H1 (cell line): ENCODE data around the gene TBCA. TPM values are rescaled to one million over a fixed set of nuclear protein-coding genes. Genes with fewer than 3 reads are reported as not detected.

Source experiments
- CTCF ChIA-PET: fragments of 300-600 bp; sonication (Branson Sonifier 250); formaldehyde crosslinking; loops from one replicate; lab custom pipeline; 2021; ENCODE audit not compliant: partially characterized antibody; lab: Charles Lee
- POLR2A ChIA-PET: fragments of 300-600 bp; sonication (Branson Sonifier 250); formaldehyde crosslinking; loops from one replicate; lab custom pipeline; 2021; ENCODE audit warnings: inconsistent platforms; ENCODE audit not compliant: partially characterized antibody; lab: Charles Lee
- DNase-seq, 2 experiments: peaks; one replicate each; pipeline versions ENCODE4 v3.0.0 to v3.0.0-alpha.2; 2010 to 2022; ENCODE audit warnings: low spot score in 2 of 2, low read depth in 1 of 2, mixed read lengths in 1 of 2
- FAIRE-seq: peaks from 2 replicates; lab custom pipeline; 2011; peaks lifted over from hg19 to GRCh38; lab: Jason Lieb, UNC
- H2AFZ ChIP-seq: 2 replicates; pipeline ENCODE4 v1.8.1; 2012; ENCODE audit warnings: low read length, inconsistent platforms
- H2AK5ac ChIP-seq: 2 replicates; pipeline ENCODE4 v1.6.1; 2013; ENCODE audit warnings: low read depth, low read length
- H2BK120ac ChIP-seq: replicated peaks from 2 replicates; pipeline ENCODE3; 2013; ENCODE audit warnings: low read depth, low read length, inconsistent platforms
- H2BK12ac ChIP-seq: 2 replicates; pipeline ENCODE4 v1.6.1; 2013; ENCODE audit warnings: low read depth, low read length
- H2BK15ac ChIP-seq: 2 replicates; pipeline ENCODE4 v1.6.1; 2013; ENCODE audit warnings: low read length
- H2BK20ac ChIP-seq: 2 replicates; pipeline ENCODE4 v1.6.1; 2013; ENCODE audit warnings: low read length
- H2BK5ac ChIP-seq: 2 replicates; pipeline ENCODE4 v1.6.1; 2013; ENCODE audit warnings: low read depth, low read length
- H3K14ac ChIP-seq: 2 replicates; pipeline ENCODE4 v1.6.1; 2013; ENCODE audit warnings: inconsistent platforms; ENCODE audit not compliant: insufficient read length
- H3K18ac ChIP-seq: 2 replicates; pipeline ENCODE4 v1.6.1; 2013; ENCODE audit warnings: low read length; ENCODE audit errors: extremely low read depth
- H3K23ac ChIP-seq: 2 replicates; pipeline ENCODE4 v1.6.1; 2013; ENCODE audit warnings: inconsistent platforms; ENCODE audit not compliant: insufficient read length
- H3K23me2 ChIP-seq: 2 replicates; pipeline ENCODE4 v1.6.1; 2013; ENCODE audit warnings: low read depth, low read length
- H3K27ac ChIP-seq: 2 replicates; pipeline ENCODE4 v1.6.1; 2011; ENCODE audit warnings: low read depth, low read length, inconsistent platforms
- H3K27me3 ChIP-seq, 4 experiments: replicated peaks in 1 of 4; 1 replicate in 1 of 4; 2 replicates in 3 of 4; pipeline versions ENCODE4 v1.6.1 to v1.8.1; 2011 to 2013; ENCODE audit warnings: low read length in 3 of 4, mild to moderate bottlenecking in 3 of 4, inconsistent platforms in 2 of 4, mixed read lengths in 2 of 4, moderate library complexity in 1 of 4; ENCODE audit not compliant: control insufficient read depth in 3 of 4, insufficient read depth in 3 of 4; ENCODE audit errors: extremely low read depth in 1 of 4
- H3K36me3 ChIP-seq, 4 experiments: 2 replicates each; pipeline versions ENCODE4 v1.6.1 to v1.8.1; 2011 to 2013; ENCODE audit warnings: mild to moderate bottlenecking in 4 of 4, low read length in 3 of 4, moderate library complexity in 2 of 4, control low read depth in 1 of 4, inconsistent platforms in 1 of 4; ENCODE audit not compliant: insufficient read depth in 4 of 4, control insufficient read depth in 2 of 4
- H3K4ac ChIP-seq: replicated peaks from 2 replicates; pipeline ENCODE3; 2013; ENCODE audit warnings: low read length, low read depth, mixed read lengths, inconsistent platforms; ENCODE audit not compliant: insufficient read length
- H3K4me1 ChIP-seq, 4 experiments: replicated peaks in 1 of 4; 1 replicate in 1 of 4; 2 replicates in 3 of 4; pipeline versions ENCODE4 v1.6.1 to v1.8.1; 2011 to 2013; ENCODE audit warnings: low read length in 3 of 4, inconsistent platforms in 2 of 4, mixed read lengths in 1 of 4; ENCODE audit not compliant: insufficient read depth in 4 of 4, control insufficient read depth in 3 of 4
- H3K4me2 ChIP-seq, 2 experiments: 2 replicates each; pipeline versions ENCODE4 v1.6.1 to v1.8.1; 2011 to 2013; ENCODE audit warnings: low read depth in 2 of 2, low read length in 2 of 2, control low read depth in 1 of 2, inconsistent platforms in 1 of 2, mild to moderate bottlenecking in 1 of 2; ENCODE audit not compliant: insufficient read depth in 1 of 2
- H3K4me3 ChIP-seq, 4 experiments: fragments of 200-600, 300-600 bp in 1 of 4; sonication (generic), shearing (Covaris generic), sonication (Bioruptor Twin) in 1 of 4; 2 replicates each; pipeline versions ENCODE4 v1.5.1 to v1.8.1; 2011 to 2016; ENCODE audit warnings: low read length in 4 of 4, low read depth in 3 of 4, control low read depth in 2 of 4, inconsistent platforms in 2 of 4, mild to moderate bottlenecking in 2 of 4, mixed read lengths in 1 of 4, moderate library complexity in 1 of 4; ENCODE audit not compliant: insufficient read depth in 2 of 4; ENCODE audit errors: extremely low read depth in 1 of 4
- H3K56ac ChIP-seq: replicated peaks from 2 replicates; pipeline ENCODE3; 2013; ENCODE audit warnings: low read depth, mild to moderate bottlenecking, mixed read lengths, low read length, inconsistent platforms; ENCODE audit not compliant: insufficient read length
- H3K79me1 ChIP-seq: 2 replicates; pipeline ENCODE4 v1.6.1; 2013; ENCODE audit warnings: low read depth, low read length, control low read depth
- H3K79me2 ChIP-seq, 2 experiments: 2 replicates each; pipeline versions ENCODE4 v1.6.1 to v1.8.1; 2012 to 2013; ENCODE audit warnings: low read length in 2 of 2, mild to moderate bottlenecking in 2 of 2, inconsistent platforms in 1 of 2; ENCODE audit not compliant: insufficient read depth in 2 of 2, control insufficient read depth in 1 of 2
- H3K9ac ChIP-seq, 4 experiments: replicated peaks in 1 of 4; 1 replicate in 1 of 4; 2 replicates in 3 of 4; pipeline versions ENCODE4 v1.6.1 to v1.8.1; 2011 to 2013; ENCODE audit warnings: low read depth in 3 of 4, low read length in 3 of 4, control low read depth in 2 of 4, mild to moderate bottlenecking in 2 of 4, moderate library complexity in 2 of 4, inconsistent platforms in 1 of 4; ENCODE audit errors: extremely low read depth in 1 of 4
- H3K9me3 ChIP-seq, 2 experiments: 2 replicates each; pipeline versions ENCODE4 v1.6.1 to v1.8.1; 2012 to 2013; ENCODE audit warnings: mild to moderate bottlenecking in 2 of 2, moderate library complexity in 2 of 2, control low read depth in 1 of 2, inconsistent platforms in 1 of 2, low read depth in 1 of 2, low read length in 1 of 2, mixed read lengths in 1 of 2; ENCODE audit not compliant: insufficient read depth in 2 of 2
- H4K20me1 ChIP-seq, 2 experiments: replicated peaks in 1 of 2; 2 replicates each; pipeline versions ENCODE3 to v1.8.1; 2011 to 2013; ENCODE audit warnings: inconsistent platforms in 2 of 2, low read length in 2 of 2, mild to moderate bottlenecking in 1 of 2; ENCODE audit not compliant: insufficient read depth in 2 of 2, control insufficient read depth in 1 of 2
- H4K5ac ChIP-seq: 2 replicates; pipeline ENCODE4 v1.6.1; 2013; ENCODE audit warnings: low read length, low read depth, mixed read lengths, inconsistent platforms; ENCODE audit not compliant: insufficient read length
- H4K8ac ChIP-seq: 2 replicates; pipeline ENCODE4 v1.8.0; 2013; ENCODE audit warnings: mild to moderate bottlenecking, moderate library complexity, low read length, inconsistent platforms; ENCODE audit not compliant: insufficient read depth; ENCODE audit errors: extremely low read depth
- H4K91ac ChIP-seq: replicated peaks from 2 replicates; pipeline ENCODE3; 2013; ENCODE audit warnings: low read length, mixed read lengths, inconsistent platforms; ENCODE audit not compliant: insufficient read length
- ASH2L ChIP-seq: fragments of 200-600, 300-600 bp; sonication (generic); IDR thresholded peaks from one replicate; pipeline ENCODE4 v1.7.1; 2017; ENCODE audit warnings: low read length
- CBX8 ChIP-seq: fragments of 300-800, 300-1000 bp; sonication (generic); IDR thresholded peaks from 2 replicates; pipeline ENCODE4 v1.7.1; 2016; ENCODE audit warnings: low read depth, low read length, borderline replicate concordance
- RNF2 ChIP-seq: fragments of 200-900, 300-1000 bp; sonication (generic); IDR thresholded peaks from 2 replicates; pipeline ENCODE4 v1.7.1; 2016; ENCODE audit warnings: borderline replicate concordance, low read depth, mild to moderate bottlenecking, antibody characterized with exemption, low read length; ENCODE audit not compliant: poor library complexity, severe bottlenecking; ENCODE audit errors: missing control alignments
- WGBS, 2 experiments: shearing (Covaris generic) in 1 of 2; methylation state at CpG; one replicate each; pipeline versions ENCODE4 v1.1.6 to v1.1.7; 2013 to 2015; ENCODE audit warnings: low lambda C conversion rate in 2 of 2, mixed read lengths in 2 of 2, inconsistent platforms in 1 of 2, low coverage in 1 of 2, missing lambda C conversion rate in 1 of 2; ENCODE audit not compliant: insufficient replicate concordance in 2 of 2, insufficient coverage in 1 of 2, insufficient read length in 1 of 2; ENCODE audit errors: extremely low coverage in 1 of 2, missing lambda C conversion rate in 1 of 2; 5-methylcytosine and 5-hydroxymethylcytosine counted together
- polyA plus RNA-seq, 7 experiments: library from polyadenylated mRNA; depleted of rRNA in 3 of 7; stranded (reverse) in 5 of 7; unstranded in 2 of 7; fragments of >200 nt in 5 of 7; fragments of 200-250 nt in 2 of 7; gene quantifications; 1 replicate in 5 of 7; 2 replicates in 1 of 7; 4 replicates in 1 of 7; pipeline versions ENCODE4 v1.2.1 to v1.2.3, GENCODE V29; 2011 to 2013; ENCODE audit warnings: missing spikeins in 2 of 7, mixed read lengths in 2 of 7
- total RNA-seq: library from RNA; stranded (reverse); fragmentation: NEBNext Ultra II Directional; extraction: Animal tissue kit (Norgen Biotek cat#: 25700); gene quantifications from 2 replicates; pipeline ENCODE4 v1.2.1, GENCODE V29; 2021

The TBCA gene
- total and polyA plus RNA-seq, 2 of the 8 experiments (the other 6 are each of a cell fraction or from before 2014, with no cell fraction given) = 55.7 to 320 TPM

- peak overlapping the region in 1 of 2 experiments; percentile 59; a peak in 2 of 4 replicates for H3K4me2 ChIP-seq
These were observed 134.0 kb downstream of the TBCA start for GRCh38 chr5:77641963-77642737.

More at GRCh38 chr5:77641963-77642737, 134.0 kb downstream of the TBCA start:
- Histone ChIP-seq H2BK5ac (no peak overlapping the region), H2BK15ac (no peak overlapping the region), H3K56ac (no peak overlapping the region), H3K23me2 (peaks cover 9% of the 10 kb centered on the region), H3K4me1 (peaks cover 7 to 22% (median 10%) of the 10 kb centered on the region in 4 experiments), H3K23ac (no peak overlapping the region), H2BK120ac (no peak overlapping the region), H3K4ac (no peak overlapping the region), H3K4me3 (peak overlapping the region in 1 of 4 experiments; percentile 35; a peak in 1 of 8 replicates), H3K27ac (no peak overlapping the region), H2AFZ (no peak overlapping the region), H3K79me2 (no peaks in the 10 kb centered on the region), H3K18ac (peak overlapping the region; percentile 48; the same call in 1 of the 2 replicates), H4K8ac (0 out of 2 replicates have a peak overlapping the region, but pooled peaks have one; percentile 21), H3K14ac (no peak overlapping the region), H3K9me3 (no peaks in the 10 kb centered on the region), H3K9ac (no peak overlapping the region), H4K20me1 (peaks cover 16 to 27% of the 10 kb centered on the region in 2 experiments), H4K91ac (no peak overlapping the region), H3K36me3 (no peaks in the 10 kb centered on the region; a peak in 1 of 8 replicates)
- ChIA-PET CTCF (interaction anchor here (0.6 kb wide), 1 partner anchor 316 kb away, joined by 3 read pairs; no protein-coding TSS in a partner anchor), POLR2A (interaction anchor here (1.2 to 1.4 kb wide), 3 partner anchors 12 to 206 kb away, joined by 3 to 5 read pairs (median 4); no protein-coding TSS in a partner anchor)
- 13% methylated on average over 19 of the region's 19 CpGs; no CpG with 5 or more reads in 1 of the 2 experiments for WGBS, 2 experiments
- DNase-seq (no peak), FAIRE-seq (no peak)
- no peak for TF ChIP-seq ASH2L
- peak; percentile 99 for TF ChIP-seq CBX8
- TF ChIP-seq RNF2 = peak; percentile 86
- TF ChIP-seq, all 59 proteins: peak for 2
- Histone ChIP-seq H4K5ac (no peak overlapping the region), H3K79me1 (no peaks in the 10 kb centered on the region), H3K27me3 (peaks cover 80 to 100% (median 93%) of the 10 kb centered on the region in 4 experiments), H2BK12ac (no peak overlapping the region), H2AK5ac (no peak overlapping the region), H2BK20ac (no peak overlapping the region)
